K562 (cell line): ENCODE data around the gene CSNK1A1. TPM values are rescaled to one million over a fixed set of nuclear protein-coding genes. Genes with fewer than 3 reads are reported as not detected.

Experiments
- CBX1 ChIP-seq: sonication (generic); IDR thresholded peaks from 2 replicates; pipeline ENCODE4 v1.6.1; 2016; ENCODE audit warnings: antibody characterized with exemption, low read depth, mild to moderate bottlenecking
- CBX5 ChIP-seq: IDR thresholded peaks from 2 replicates; pipeline ENCODE4 v1.6.1; 2014; ENCODE audit warnings: low read depth, borderline replicate concordance
- CHCHD3 ChIP-seq: fragments of 250-450 bp; sonication (Bioruptor Pico); IDR thresholded peaks from 2 replicates; pipeline ENCODE4 v2.1.2; 2022; ENCODE audit warnings: mild to moderate bottlenecking
- FOXA3 ChIP-seq, 2 experiments: fragments of 450-650 bp in 1 of 2; sonication (generic) in 1 of 2; formaldehyde crosslinking; IDR thresholded peaks in 1 of 2; conservative IDR thresholded peaks in 1 of 2; 2 replicates each; pipeline versions ENCODE4 v1.4.0 to v1.8.0; 2020 to 2022; ENCODE audit warnings: mild to moderate bottlenecking in 2 of 2, missing genetic modification reagents in 1 of 2
- LCOR ChIP-seq: sonication (generic); formaldehyde crosslinking; IDR thresholded peaks from 2 replicates; pipeline ENCODE4 v1.8.0; 2022; ENCODE audit warnings: mild to moderate bottlenecking, missing genetic modification reagents
- MTF1 ChIP-seq: fragments of 250-450 bp; sonication (Bioruptor Pico); IDR thresholded peaks from 2 replicates; pipeline ENCODE4 v1.9.0; 2021; ENCODE audit warnings: moderate library complexity, mild to moderate bottlenecking, inconsistent platforms, borderline replicate concordance
- TAF9B ChIP-seq: fragments of 450-650 bp; IDR thresholded peaks from 2 replicates; pipeline ENCODE4 v1.6.1; 2018; ENCODE audit warnings: mild to moderate bottlenecking; ENCODE audit not compliant: partially characterized antibody
- ZKSCAN1 ChIP-seq: fragments of 150-350 bp; IDR thresholded peaks from 2 replicates; pipeline ENCODE4 v1.6.1; 2016; ENCODE audit warnings: low read depth, low read length
- ZNF507 ChIP-seq: conservative IDR thresholded peaks from 2 replicates; pipeline ENCODE4 v1.6.1; 2017; ENCODE audit warnings: missing genetic modification characterization, missing compliant biosample characterization
- polyA plus RNA-seq, 8 experiments: library from polyadenylated mRNA; depleted of rRNA in 4 of 8; stranded (reverse) in 5 of 8; unstranded in 3 of 8; fragments of >200 nt; fragmentation: Nextera tagmentation in 2 of 8; fragmentation: Illumina TruSeq in 1 of 8; extraction: Ambion mirVana in 2 of 8; extraction: Trizol in 1 of 8; gene quantifications; 2 replicates each; pipeline versions ENCODE4 v1.2.1 to v1.2.3, GENCODE V29; 2011 to 2014; ENCODE audit warnings: inconsistent platforms in 1 of 8, missing spikeins in 1 of 8
- total RNA-seq, 7 experiments: library from RNA; depleted of rRNA in 6 of 7; stranded (reverse); fragments of >200 nt in 6 of 7; fragmentation: Illumina TruSeq in 2 of 7; extraction: Trizol in 2 of 7; gene quantifications; 2 replicates each; pipeline versions ENCODE4 v1.2.1 to v1.2.3, GENCODE V29; 2011 to 2021; ENCODE audit warnings: low replicate concordance in 1 of 7
- TF ChIP-seq, protein P1 (sequence below), 2 experiments: fragments of 450-650 bp; formaldehyde crosslinking in 1 of 2; IDR thresholded peaks; 2 replicates each; pipeline versions ENCODE4 v1.4.0 to v1.6.1; 2014 to 2020; ENCODE audit warnings: mild to moderate bottlenecking in 2 of 2, borderline replicate concordance in 1 of 2, low read depth in 1 of 2
- TF ChIP-seq, protein P2 (sequence below), 2 experiments: fragments of 450-650 bp in 1 of 2; sonication (generic) in 1 of 2; formaldehyde crosslinking; conservative IDR thresholded peaks; 2 replicates each; pipeline versions ENCODE4 v1.4.0 to v1.8.1; 2020 to 2022; ENCODE audit warnings: mild to moderate bottlenecking in 1 of 2, missing genetic modification reagents in 1 of 2
- TF ChIP-seq, protein P3 (sequence below): IDR thresholded peaks from 2 replicates; pipeline ENCODE4 v1.6.1; 2011; ENCODE audit warnings: borderline replicate concordance, low read depth, mild to moderate bottlenecking, moderate library complexity, low read length; ENCODE audit not compliant: insufficient read depth, poor library complexity, severe bottlenecking

The CSNK1A1 gene
- total and polyA plus RNA-seq, 9 of the 15 experiments (the other 6 are each of a cell fraction or from before 2014, with no cell fraction given), result 49.1 to 196 (median 154) TPM

DNA sequence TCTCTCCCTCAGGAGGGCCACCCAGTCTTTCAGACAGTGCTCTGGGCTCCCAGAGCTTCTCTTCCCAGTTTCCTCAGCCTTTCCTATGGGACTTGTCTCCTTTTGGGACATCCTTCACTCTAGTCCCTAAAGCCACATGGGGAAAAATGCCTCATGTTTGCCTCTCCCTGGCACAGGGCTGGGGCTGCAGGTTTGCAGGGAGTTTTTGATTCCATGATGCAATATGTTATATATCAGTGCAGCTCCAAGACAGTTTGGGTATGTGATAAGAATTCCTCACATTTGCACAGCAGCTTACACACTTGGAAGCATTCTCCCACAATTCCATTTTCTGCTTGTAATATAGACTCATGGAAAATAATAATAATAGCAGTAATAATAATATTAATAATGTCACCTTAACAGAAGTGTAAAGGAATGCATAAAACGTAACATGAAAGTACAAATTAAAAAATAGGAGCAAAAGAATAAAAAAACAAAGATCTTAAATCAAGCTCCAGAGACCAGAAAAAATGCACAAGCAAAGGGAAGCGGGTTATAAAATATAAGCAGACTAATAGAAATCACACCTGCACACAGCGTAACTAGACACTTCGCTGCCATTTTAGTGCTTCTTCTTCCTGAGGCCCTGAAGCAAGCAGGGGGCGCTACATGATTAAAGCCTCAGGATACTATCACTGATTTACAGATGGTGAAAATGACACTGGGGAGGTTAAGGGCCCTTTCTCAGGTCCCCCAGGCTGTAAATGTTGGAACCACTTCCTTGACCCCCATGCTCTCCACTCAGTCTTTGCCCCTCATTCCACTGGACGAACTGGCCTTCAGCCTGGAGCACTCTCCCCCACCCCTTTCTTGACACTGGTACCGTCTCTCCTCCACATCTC lies 102.2 kb downstream of the CSNK1A1 start (continued):
- TF ChIP-seq FOXA3 (CRISPR knock-in tag; conservative IDR thresholded peaks at IDR 0.05 in 1 of 2, IDR thresholded peaks at IDR 0.05 in 1 of 2) (no peak), ZNF507 (no peak), CBX5 (no peak), CHCHD3 (CRISPR knock-in tag) (no peak), TAF9B (no peak), LCOR (CRISPR knock-in tag) (no peak), ZKSCAN1 (no peak), MTF1 (CRISPR knock-in tag) (no peak), CBX1 (no peak)
- TF ChIP-seq, protein P1, sequence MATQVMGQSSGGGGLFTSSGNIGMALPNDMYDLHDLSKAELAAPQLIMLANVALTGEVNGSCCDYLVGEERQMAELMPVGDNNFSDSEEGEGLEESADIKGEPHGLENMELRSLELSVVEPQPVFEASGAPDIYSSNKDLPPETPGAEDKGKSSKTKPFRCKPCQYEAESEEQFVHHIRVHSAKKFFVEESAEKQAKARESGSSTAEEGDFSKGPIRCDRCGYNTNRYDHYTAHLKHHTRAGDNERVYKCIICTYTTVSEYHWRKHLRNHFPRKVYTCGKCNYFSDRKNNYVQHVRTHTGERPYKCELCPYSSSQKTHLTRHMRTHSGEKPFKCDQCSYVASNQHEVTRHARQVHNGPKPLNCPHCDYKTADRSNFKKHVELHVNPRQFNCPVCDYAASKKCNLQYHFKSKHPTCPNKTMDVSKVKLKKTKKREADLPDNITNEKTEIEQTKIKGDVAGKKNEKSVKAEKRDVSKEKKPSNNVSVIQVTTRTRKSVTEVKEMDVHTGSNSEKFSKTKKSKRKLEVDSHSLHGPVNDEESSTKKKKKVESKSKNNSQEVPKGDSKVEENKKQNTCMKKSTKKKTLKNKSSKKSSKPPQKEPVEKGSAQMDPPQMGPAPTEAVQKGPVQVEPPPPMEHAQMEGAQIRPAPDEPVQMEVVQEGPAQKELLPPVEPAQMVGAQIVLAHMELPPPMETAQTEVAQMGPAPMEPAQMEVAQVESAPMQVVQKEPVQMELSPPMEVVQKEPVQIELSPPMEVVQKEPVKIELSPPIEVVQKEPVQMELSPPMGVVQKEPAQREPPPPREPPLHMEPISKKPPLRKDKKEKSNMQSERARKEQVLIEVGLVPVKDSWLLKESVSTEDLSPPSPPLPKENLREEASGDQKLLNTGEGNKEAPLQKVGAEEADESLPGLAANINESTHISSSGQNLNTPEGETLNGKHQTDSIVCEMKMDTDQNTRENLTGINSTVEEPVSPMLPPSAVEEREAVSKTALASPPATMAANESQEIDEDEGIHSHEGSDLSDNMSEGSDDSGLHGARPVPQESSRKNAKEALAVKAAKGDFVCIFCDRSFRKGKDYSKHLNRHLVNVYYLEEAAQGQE (IDR thresholded peaks at IDR 0.05; ENCODE audit: borderline replicate concordance), result peak; percentile 82
- TF ChIP-seq, protein P1 (CRISPR knock-in tag; IDR thresholded peaks at IDR 0.05; ENCODE audit: low read depth), result no peak
- TF ChIP-seq, protein P2, sequence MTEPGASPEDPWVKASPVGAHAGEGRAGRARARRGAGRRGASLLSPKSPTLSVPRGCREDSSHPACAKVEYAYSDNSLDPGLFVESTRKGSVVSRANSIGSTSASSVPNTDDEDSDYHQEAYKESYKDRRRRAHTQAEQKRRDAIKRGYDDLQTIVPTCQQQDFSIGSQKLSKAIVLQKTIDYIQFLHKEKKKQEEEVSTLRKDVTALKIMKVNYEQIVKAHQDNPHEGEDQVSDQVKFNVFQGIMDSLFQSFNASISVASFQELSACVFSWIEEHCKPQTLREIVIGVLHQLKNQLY (CRISPR knock-in tag; conservative IDR thresholded peaks at IDR 0.05), result no peak
- TF ChIP-seq, protein P3, sequence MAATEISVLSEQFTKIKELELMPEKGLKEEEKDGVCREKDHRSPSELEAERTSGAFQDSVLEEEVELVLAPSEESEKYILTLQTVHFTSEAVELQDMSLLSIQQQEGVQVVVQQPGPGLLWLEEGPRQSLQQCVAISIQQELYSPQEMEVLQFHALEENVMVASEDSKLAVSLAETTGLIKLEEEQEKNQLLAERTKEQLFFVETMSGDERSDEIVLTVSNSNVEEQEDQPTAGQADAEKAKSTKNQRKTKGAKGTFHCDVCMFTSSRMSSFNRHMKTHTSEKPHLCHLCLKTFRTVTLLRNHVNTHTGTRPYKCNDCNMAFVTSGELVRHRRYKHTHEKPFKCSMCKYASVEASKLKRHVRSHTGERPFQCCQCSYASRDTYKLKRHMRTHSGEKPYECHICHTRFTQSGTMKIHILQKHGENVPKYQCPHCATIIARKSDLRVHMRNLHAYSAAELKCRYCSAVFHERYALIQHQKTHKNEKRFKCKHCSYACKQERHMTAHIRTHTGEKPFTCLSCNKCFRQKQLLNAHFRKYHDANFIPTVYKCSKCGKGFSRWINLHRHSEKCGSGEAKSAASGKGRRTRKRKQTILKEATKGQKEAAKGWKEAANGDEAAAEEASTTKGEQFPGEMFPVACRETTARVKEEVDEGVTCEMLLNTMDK, result no peak
